Bronchial epithelial cell (primary cell): Measurements from ENCODE around the gene TLE5. TPM values are rescaled to one million over a fixed set of nuclear protein-coding genes. Genes with fewer than 3 reads are reported as not detected.

Experiments
- DNase-seq: peaks from one replicate; pipeline ENCODE4 v3.0.0-alpha.2; 2010; ENCODE audit warnings: low read depth
- FAIRE-seq: peaks from 2 replicates; lab custom pipeline; 2011; peaks lifted over from hg19 to GRCh38; lab: Jason Lieb, UNC
- H3K27me3 ChIP-seq: 2 replicates; pipeline ENCODE4 v1.5.1; 2011; ENCODE audit warnings: low read length; ENCODE audit not compliant: control insufficient read depth, insufficient read depth
- H3K36me3 ChIP-seq: 2 replicates; pipeline ENCODE4 v1.5.1; 2011; ENCODE audit warnings: low read length; ENCODE audit not compliant: control insufficient read depth, insufficient read depth
- H3K4me3 ChIP-seq: 2 replicates; pipeline ENCODE4 v1.5.1; 2011; ENCODE audit warnings: mild to moderate bottlenecking, low read depth, low read length, control low read depth
- CTCF ChIP-seq: IDR thresholded peaks from 2 replicates; pipeline ENCODE4 v1.5.1; 2011; ENCODE audit warnings: mild to moderate bottlenecking, moderate library complexity, low read length, control low read depth, inconsistent platforms; ENCODE audit not compliant: insufficient read depth, severe bottlenecking
- total RNA-seq: library from RNA; depleted of rRNA; stranded (reverse); fragments of >200 nt; gene quantifications from 2 replicates; pipeline ENCODE4 v1.2.1, GENCODE V29; 2014

The TLE5 gene
- total RNA-seq, 1 donor from 2014 or later = 144 TPM

- FAIRE-seq = no peak
Observed at GRCh38 chr19:3029065-3029923, 33.0 kb downstream of the TLE5 start, which contains the start of gene TLE2. TSS of gene TLE2 (minus strand) at chr19:3029280. CDS start at chr19:3028904, 376 bp downstream.

GRCh38 chr19:3028305-3029064 is 33.8 kb downstream of the TLE5 start:
- H3K4me3 ChIP-seq = peak overlapping the region; percentile 16
- TF ChIP-seq CTCF = no peak
- H3K27me3 ChIP-seq = peaks cover 11% of the 10 kb centered on the region
- H3K36me3 ChIP-seq = no peaks in the 10 kb centered on the region
- FAIRE-seq (no peak), DNase-seq (no peak)

More at GRCh38 chr19:3029065-3029923, 33.0 kb downstream of the TLE5 start, which contains the start of gene TLE2:
- DNase-seq = no peak
- H3K4me3 ChIP-seq = peak within 1 kb of the TSS; percentile 16
- no peaks in the 10 kb centered on the region for H3K36me3 ChIP-seq
- H3K27me3 ChIP-seq = peaks cover 11% of the 10 kb centered on the region
- no peak for TF ChIP-seq CTCF

GRCh38 chr19:3027981-3028304 is 34.4 kb downstream of the TLE5 start:
- peaks cover 11% of the 10 kb centered on the region for H3K27me3 ChIP-seq

GRCh38 chr19:3027292-3027691 is 35.0 kb downstream of the TLE5 start:
- FAIRE-seq (peak; percentile 55), DNase-seq (no peak)
- no peak overlapping the region for H3K4me3 ChIP-seq
- H3K36me3 ChIP-seq = no peaks in the 10 kb centered on the region
- TF ChIP-seq CTCF = no peak
- H3K27me3 ChIP-seq = peaks cover 11% of the 10 kb centered on the region

More at GRCh38 chr19:3027981-3028304, 34.4 kb downstream of the TLE5 start:
- Histone ChIP-seq H3K36me3 (no peaks in the 10 kb centered on the region), H3K4me3 (no peak overlapping the region)
- no peak for FAIRE-seq
- DNase-seq = no peak
- no peak for TF ChIP-seq CTCF

GRCh38 chr19:3026768-3027167 is 35.5 kb downstream of the TLE5 start:
- FAIRE-seq = no peak
- H3K27me3 ChIP-seq = peaks cover 11% of the 10 kb centered on the region

More at GRCh38 chr19:3026768-3027167, 35.5 kb downstream of the TLE5 start:
- Histone ChIP-seq H3K4me3 (no peak overlapping the region), H3K36me3 (no peaks in the 10 kb centered on the region)
- TF ChIP-seq CTCF = no peak
- DNase-seq = no peak
